ENCODE data around the gene SMIM9. TPM values are rescaled to one million over a fixed set of nuclear protein-coding genes. Genes with fewer than 3 reads are reported as not detected.

SMIM9 gene
- total RNA-seq, 4 donors from 2014 or later, result not detected

DNA sequence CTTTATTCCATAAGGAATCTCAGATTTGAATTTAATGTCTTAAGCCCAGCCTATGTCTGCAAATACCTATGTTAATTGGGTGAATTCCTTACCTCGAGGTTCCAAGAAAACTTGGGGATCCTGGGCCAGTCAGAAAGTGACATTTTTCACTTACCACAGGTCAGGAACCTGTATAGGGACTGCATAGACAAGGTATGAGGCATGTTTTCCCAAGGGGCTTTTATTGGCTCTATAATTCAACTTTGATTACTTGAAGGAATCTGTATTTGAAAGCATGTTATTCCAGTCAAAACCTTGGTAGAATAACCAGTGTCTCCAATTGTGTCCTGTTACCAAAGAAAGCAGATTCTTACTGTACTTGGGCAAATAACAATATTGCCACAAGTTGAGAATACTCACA lies 20.7 kb downstream of the SMIM9 start:
- intact Hi-C loops (cut with DNase I), result no loop called here

GRCh38 chrX:154812341-154813101 lies 21.9 kb downstream of the SMIM9 start:
- DNase-seq (ENCODE audit: extremely low spot score), result no peak
- H3K9me3 ChIP-seq, result peaks cover 0 to under 1% (median 0%) of the 10 kb centered on the region in 4 donors
- intact Hi-C loops (cut with DNase I), result no loop called here
- 60% methylated on average over 2 of the region's 2 CpGs for WGBS
- no peaks in the 10 kb centered on the region for H3K4me1 ChIP-seq
- no peaks in the 10 kb centered on the region for H3K27me3 ChIP-seq
- no peak overlapping the region for H3K4me3 ChIP-seq
- no peak for TF ChIP-seq EP300 (IDR thresholded peaks at IDR 0.05)
- no peak for TF ChIP-seq POLR2A (IDR thresholded peaks at IDR 0.05; ENCODE audit: low read depth)
- TF ChIP-seq, protein P1, sequence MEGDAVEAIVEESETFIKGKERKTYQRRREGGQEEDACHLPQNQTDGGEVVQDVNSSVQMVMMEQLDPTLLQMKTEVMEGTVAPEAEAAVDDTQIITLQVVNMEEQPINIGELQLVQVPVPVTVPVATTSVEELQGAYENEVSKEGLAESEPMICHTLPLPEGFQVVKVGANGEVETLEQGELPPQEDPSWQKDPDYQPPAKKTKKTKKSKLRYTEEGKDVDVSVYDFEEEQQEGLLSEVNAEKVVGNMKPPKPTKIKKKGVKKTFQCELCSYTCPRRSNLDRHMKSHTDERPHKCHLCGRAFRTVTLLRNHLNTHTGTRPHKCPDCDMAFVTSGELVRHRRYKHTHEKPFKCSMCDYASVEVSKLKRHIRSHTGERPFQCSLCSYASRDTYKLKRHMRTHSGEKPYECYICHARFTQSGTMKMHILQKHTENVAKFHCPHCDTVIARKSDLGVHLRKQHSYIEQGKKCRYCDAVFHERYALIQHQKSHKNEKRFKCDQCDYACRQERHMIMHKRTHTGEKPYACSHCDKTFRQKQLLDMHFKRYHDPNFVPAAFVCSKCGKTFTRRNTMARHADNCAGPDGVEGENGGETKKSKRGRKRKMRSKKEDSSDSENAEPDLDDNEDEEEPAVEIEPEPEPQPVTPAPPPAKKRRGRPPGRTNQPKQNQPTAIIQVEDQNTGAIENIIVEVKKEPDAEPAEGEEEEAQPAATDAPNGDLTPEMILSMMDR (IDR thresholded peaks at IDR 0.05), result no peak
- no peak for TF ChIP-seq POLR2AphosphoS5 (IDR thresholded peaks at IDR 0.05)
- no peak overlapping the region for H3K27ac ChIP-seq (replicated peaks in 1 of 4)
- no peaks in the 10 kb centered on the region for H3K36me3 ChIP-seq

More for the DNA sequence above, 20.7 kb downstream of the SMIM9 start:
- no peak for DNase-seq (ENCODE audit: extremely low spot score)
- Histone ChIP-seq H3K4me1 (no peaks in the 10 kb centered on the region), H3K9me3 (no peaks in the 10 kb centered on the region), H3K27me3 (no peaks in the 10 kb centered on the region), H3K27ac (replicated peaks in 1 of 4) (no peak overlapping the region), H3K4me3 (no peak overlapping the region), H3K36me3 (no peaks in the 10 kb centered on the region)
- 24% methylated on average over 1 of the region's 1 CpG for WGBS
- TF ChIP-seq EP300 (IDR thresholded peaks at IDR 0.05), result no peak

DNA sequence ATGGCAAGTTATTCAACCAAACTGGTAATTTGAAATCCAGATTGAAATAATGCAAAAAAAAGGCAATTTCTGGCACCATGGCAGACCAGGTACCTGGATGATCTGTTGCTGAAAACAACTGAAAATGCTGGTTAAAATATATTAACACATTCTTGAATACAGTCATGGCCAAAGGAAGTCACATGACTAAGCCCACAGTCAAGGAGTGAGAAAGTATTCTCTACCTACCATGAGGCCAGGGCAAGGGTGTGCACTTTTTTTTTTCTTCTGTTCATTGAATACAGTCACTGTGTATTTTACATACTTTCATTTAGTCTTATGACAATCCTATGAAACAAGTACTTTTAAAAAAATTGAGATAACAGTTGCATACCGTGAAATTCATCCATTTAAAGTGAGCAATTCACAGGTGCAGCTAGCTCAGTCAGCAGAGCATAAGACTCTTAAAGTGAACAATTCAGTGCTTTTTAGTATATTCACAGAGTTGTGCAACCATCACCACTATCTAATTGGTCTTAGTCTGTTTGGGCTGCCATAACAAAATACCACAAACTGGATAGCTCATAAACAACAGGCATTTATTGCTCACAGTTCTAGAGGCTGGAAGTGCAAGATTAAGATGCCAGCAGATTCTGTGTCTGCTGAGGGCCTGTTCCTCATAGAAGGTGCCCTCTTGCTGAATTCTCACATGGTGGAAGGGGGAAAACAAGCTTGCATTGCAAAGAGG lies 24.4 kb downstream of the SMIM9 start:
- peaks cover 0 to 8% (median 0%) of the 10 kb centered on the region in 4 donors for H3K9me3 ChIP-seq
- H3K27me3 ChIP-seq, result no peaks in the 10 kb centered on the region
- TF ChIP-seq EP300 (IDR thresholded peaks at IDR 0.05), result no peak
- TF ChIP-seq, protein P1 (IDR thresholded peaks at IDR 0.05), result no peak
- no peak for TF ChIP-seq POLR2A (IDR thresholded peaks at IDR 0.05; ENCODE audit: low read depth)
- no peak for TF ChIP-seq POLR2AphosphoS5 (IDR thresholded peaks at IDR 0.05)
- 64% methylated on average over 1 of the region's 1 CpG for WGBS
- intact Hi-C loops (cut with DNase I), result no loop called here
- H3K4me3 ChIP-seq, result no peak overlapping the region
- H3K4me1 ChIP-seq, result peaks cover 0 to 6% (median 6%) of the 10 kb centered on the region in 4 donors
- H3K36me3 ChIP-seq, result no peaks in the 10 kb centered on the region
- H3K27ac ChIP-seq (replicated peaks in 1 of 4), result no peak overlapping the region
- no peak for DNase-seq (ENCODE audit: extremely low spot score)

- intact Hi-C loops (cut with DNase I), result no loop called here
Measured at GRCh38 chrX:154806837-154807501, 27.5 kb downstream of the SMIM9 start.

More at GRCh38 chrX:154806837-154807501, 27.5 kb downstream of the SMIM9 start:
- WGBS, result 91% methylated on average over 5 of the region's 5 CpGs
- Histone ChIP-seq H3K27ac (replicated peaks in 1 of 4) (no peak overlapping the region), H3K9me3 (peaks cover 0 to 8% (median 0%) of the 10 kb centered on the region in 4 donors), H3K4me1 (peaks cover 4 to 23% (median 17%) of the 10 kb centered on the region in 4 donors), H3K4me3 (no peak overlapping the region), H3K36me3 (no peaks in the 10 kb centered on the region), H3K27me3 (no peaks in the 10 kb centered on the region)
- TF ChIP-seq EP300 (IDR thresholded peaks at IDR 0.05) (no peak), POLR2AphosphoS5 (IDR thresholded peaks at IDR 0.05) (no peak)
- TF ChIP-seq, protein P1 (IDR thresholded peaks at IDR 0.05), result no peak
- no peak for DNase-seq (ENCODE audit: extremely low spot score)

All from esophagus muscularis mucosa (tissue), 4 donors.